K562 (cell line): ENCODE results near the gene SP140L. TPM values are rescaled to one million over a fixed set of nuclear protein-coding genes. Genes with fewer than 3 reads are reported as not detected.

ENCODE experiments used
- BHLHE40 ChIP-seq: IDR thresholded peaks from 2 replicates; pipeline ENCODE4 v1.6.1; 2011; ENCODE audit warnings: low read length, improper control_type of control experiment
- NBN ChIP-seq: fragments of 450-650 bp; IDR thresholded peaks from 2 replicates; pipeline ENCODE4 v1.6.1; 2016; ENCODE audit warnings: low read depth, mild to moderate bottlenecking
- NFE2 ChIP-seq: IDR thresholded peaks from 2 replicates; pipeline ENCODE4 v1.6.1; 2014; ENCODE audit warnings: antibody characterized with exemption, low read depth
- SOX6 ChIP-seq: fragments of 450-650 bp; IDR thresholded peaks from 2 replicates; pipeline ENCODE4 v1.6.1; 2014; ENCODE audit warnings: mild to moderate bottlenecking
- polyA plus RNA-seq, 8 experiments: library from polyadenylated mRNA; depleted of rRNA in 4 of 8; stranded (reverse) in 5 of 8; unstranded in 3 of 8; fragments of >200 nt; fragmentation: Nextera tagmentation in 2 of 8; fragmentation: Illumina TruSeq in 1 of 8; extraction: Ambion mirVana in 2 of 8; extraction: Trizol in 1 of 8; gene quantifications; 2 replicates each; pipeline versions ENCODE4 v1.2.1 to v1.2.3, GENCODE V29; 2011 to 2014; ENCODE audit warnings: inconsistent platforms in 1 of 8, missing spikeins in 1 of 8
- total RNA-seq, 7 experiments: library from RNA; depleted of rRNA in 6 of 7; stranded (reverse); fragments of >200 nt in 6 of 7; fragmentation: Illumina TruSeq in 2 of 7; extraction: Trizol in 2 of 7; gene quantifications; 2 replicates each; pipeline versions ENCODE4 v1.2.1 to v1.2.3, GENCODE V29; 2011 to 2021; ENCODE audit warnings: low replicate concordance in 1 of 7
- TF ChIP-seq, protein P1 (sequence below), 2 experiments: fragments of 450-650 bp in 1 of 2; sonication (generic) in 1 of 2; formaldehyde crosslinking in 1 of 2; IDR thresholded peaks; 2 replicates each; pipeline versions ENCODE4 v1.7.1 to v1.9.0; 2016 to 2022; ENCODE audit warnings: inconsistent platforms in 1 of 2, mild to moderate bottlenecking in 1 of 2, missing genetic modification reagents in 1 of 2
- TF ChIP-seq, protein P2 (sequence below): fragments of 450-650 bp; IDR thresholded peaks from 2 replicates; pipeline ENCODE4 v1.6.1; 2016; ENCODE audit warnings: mild to moderate bottlenecking, moderate library complexity

SP140L gene
- total and polyA plus RNA-seq, 9 of the 15 experiments (the other 6 are each of a cell fraction or from before 2014, with no cell fraction given) = 4.0 to 15.5 (median 11.3) TPM

DNA sequence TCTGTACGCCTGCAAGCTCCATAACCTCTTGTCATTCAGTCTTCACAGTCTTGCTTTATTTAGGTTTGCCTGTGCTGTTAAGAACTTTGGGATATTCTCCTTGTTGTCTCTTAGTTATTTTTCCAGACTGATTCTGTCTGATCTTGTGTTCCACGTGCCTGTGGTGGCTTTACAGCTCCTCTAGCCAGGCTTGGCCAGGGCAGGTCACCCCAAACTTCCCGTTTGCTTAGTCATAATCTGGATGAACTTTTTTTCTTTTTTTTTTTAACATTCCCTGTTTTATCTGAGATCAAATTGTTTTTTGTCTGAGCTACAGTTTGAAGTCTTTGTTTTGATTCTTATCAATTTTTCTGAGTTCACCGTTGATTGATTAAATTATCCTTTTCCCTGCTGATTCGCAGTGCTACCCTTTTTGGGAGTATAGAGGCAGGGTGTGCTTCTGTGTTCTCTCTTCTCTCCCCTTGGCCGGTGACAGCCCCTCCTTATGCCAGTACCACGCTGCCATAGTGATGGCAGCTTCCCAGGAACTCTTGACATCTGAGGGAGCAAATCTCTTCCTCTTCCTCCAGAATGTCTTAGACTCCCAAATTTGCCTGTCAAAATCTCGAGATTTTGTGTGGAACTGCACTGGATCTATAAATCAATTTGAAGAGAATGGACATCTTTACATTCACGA lies 91.5 kb downstream of the SP140L start (continued):
- TF ChIP-seq, protein P1, sequence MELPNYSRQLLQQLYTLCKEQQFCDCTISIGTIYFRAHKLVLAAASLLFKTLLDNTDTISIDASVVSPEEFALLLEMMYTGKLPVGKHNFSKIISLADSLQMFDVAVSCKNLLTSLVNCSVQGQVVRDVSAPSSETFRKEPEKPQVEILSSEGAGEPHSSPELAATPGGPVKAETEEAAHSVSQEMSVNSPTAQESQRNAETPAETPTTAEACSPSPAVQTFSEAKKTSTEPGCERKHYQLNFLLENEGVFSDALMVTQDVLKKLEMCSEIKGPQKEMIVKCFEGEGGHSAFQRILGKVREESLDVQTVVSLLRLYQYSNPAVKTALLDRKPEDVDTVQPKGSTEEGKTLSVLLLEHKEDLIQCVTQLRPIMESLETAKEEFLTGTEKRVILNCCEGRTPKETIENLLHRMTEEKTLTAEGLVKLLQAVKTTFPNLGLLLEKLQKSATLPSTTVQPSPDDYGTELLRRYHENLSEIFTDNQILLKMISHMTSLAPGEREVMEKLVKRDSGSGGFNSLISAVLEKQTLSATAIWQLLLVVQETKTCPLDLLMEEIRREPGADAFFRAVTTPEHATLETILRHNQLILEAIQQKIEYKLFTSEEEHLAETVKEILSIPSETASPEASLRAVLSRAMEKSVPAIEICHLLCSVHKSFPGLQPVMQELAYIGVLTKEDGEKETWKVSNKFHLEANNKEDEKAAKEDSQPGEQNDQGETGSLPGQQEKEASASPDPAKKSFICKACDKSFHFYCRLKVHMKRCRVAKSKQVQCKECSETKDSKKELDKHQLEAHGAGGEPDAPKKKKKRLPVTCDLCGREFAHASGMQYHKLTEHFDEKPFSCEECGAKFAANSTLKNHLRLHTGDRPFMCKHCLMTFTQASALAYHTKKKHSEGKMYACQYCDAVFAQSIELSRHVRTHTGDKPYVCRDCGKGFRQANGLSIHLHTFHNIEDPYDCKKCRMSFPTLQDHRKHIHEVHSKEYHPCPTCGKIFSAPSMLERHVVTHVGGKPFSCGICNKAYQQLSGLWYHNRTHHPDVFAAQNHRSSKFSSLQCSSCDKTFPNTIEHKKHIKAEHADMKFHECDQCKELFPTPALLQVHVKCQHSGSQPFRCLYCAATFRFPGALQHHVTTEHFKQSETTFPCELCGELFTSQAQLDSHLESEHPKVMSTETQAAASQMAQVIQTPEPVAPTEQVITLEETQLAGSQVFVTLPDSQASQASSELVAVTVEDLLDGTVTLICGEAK (IDR thresholded peaks at IDR 0.05) = 0 out of 2 replicates have a peak, but pooled peaks have one; percentile 27
- TF ChIP-seq, protein P1 (CRISPR knock-in tag; IDR thresholded peaks at IDR 0.05) = no peak
- TF ChIP-seq SOX6 (peak; percentile 33; the same call in 1 of the 2 replicates), BHLHE40 (peak; percentile 31; the same call in 1 of the 2 replicates), NBN (0 out of 2 replicates have a peak, but pooled peaks have one; percentile 40), NFE2 (peak; percentile 57)
- TF ChIP-seq, protein P2, sequence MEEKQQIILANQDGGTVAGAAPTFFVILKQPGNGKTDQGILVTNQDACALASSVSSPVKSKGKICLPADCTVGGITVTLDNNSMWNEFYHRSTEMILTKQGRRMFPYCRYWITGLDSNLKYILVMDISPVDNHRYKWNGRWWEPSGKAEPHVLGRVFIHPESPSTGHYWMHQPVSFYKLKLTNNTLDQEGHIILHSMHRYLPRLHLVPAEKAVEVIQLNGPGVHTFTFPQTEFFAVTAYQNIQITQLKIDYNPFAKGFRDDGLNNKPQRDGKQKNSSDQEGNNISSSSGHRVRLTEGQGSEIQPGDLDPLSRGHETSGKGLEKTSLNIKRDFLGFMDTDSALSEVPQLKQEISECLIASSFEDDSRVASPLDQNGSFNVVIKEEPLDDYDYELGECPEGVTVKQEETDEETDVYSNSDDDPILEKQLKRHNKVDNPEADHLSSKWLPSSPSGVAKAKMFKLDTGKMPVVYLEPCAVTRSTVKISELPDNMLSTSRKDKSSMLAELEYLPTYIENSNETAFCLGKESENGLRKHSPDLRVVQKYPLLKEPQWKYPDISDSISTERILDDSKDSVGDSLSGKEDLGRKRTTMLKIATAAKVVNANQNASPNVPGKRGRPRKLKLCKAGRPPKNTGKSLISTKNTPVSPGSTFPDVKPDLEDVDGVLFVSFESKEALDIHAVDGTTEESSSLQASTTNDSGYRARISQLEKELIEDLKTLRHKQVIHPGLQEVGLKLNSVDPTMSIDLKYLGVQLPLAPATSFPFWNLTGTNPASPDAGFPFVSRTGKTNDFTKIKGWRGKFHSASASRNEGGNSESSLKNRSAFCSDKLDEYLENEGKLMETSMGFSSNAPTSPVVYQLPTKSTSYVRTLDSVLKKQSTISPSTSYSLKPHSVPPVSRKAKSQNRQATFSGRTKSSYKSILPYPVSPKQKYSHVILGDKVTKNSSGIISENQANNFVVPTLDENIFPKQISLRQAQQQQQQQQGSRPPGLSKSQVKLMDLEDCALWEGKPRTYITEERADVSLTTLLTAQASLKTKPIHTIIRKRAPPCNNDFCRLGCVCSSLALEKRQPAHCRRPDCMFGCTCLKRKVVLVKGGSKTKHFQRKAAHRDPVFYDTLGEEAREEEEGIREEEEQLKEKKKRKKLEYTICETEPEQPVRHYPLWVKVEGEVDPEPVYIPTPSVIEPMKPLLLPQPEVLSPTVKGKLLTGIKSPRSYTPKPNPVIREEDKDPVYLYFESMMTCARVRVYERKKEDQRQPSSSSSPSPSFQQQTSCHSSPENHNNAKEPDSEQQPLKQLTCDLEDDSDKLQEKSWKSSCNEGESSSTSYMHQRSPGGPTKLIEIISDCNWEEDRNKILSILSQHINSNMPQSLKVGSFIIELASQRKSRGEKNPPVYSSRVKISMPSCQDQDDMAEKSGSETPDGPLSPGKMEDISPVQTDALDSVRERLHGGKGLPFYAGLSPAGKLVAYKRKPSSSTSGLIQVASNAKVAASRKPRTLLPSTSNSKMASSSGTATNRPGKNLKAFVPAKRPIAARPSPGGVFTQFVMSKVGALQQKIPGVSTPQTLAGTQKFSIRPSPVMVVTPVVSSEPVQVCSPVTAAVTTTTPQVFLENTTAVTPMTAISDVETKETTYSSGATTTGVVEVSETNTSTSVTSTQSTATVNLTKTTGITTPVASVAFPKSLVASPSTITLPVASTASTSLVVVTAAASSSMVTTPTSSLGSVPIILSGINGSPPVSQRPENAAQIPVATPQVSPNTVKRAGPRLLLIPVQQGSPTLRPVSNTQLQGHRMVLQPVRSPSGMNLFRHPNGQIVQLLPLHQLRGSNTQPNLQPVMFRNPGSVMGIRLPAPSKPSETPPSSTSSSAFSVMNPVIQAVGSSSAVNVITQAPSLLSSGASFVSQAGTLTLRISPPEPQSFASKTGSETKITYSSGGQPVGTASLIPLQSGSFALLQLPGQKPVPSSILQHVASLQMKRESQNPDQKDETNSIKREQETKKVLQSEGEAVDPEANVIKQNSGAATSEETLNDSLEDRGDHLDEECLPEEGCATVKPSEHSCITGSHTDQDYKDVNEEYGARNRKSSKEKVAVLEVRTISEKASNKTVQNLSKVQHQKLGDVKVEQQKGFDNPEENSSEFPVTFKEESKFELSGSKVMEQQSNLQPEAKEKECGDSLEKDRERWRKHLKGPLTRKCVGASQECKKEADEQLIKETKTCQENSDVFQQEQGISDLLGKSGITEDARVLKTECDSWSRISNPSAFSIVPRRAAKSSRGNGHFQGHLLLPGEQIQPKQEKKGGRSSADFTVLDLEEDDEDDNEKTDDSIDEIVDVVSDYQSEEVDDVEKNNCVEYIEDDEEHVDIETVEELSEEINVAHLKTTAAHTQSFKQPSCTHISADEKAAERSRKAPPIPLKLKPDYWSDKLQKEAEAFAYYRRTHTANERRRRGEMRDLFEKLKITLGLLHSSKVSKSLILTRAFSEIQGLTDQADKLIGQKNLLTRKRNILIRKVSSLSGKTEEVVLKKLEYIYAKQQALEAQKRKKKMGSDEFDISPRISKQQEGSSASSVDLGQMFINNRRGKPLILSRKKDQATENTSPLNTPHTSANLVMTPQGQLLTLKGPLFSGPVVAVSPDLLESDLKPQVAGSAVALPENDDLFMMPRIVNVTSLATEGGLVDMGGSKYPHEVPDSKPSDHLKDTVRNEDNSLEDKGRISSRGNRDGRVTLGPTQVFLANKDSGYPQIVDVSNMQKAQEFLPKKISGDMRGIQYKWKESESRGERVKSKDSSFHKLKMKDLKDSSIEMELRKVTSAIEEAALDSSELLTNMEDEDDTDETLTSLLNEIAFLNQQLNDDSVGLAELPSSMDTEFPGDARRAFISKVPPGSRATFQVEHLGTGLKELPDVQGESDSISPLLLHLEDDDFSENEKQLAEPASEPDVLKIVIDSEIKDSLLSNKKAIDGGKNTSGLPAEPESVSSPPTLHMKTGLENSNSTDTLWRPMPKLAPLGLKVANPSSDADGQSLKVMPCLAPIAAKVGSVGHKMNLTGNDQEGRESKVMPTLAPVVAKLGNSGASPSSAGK = peak; percentile 45
